GM18520 (cell line): ENCODE data around the gene SPDYA.
"Not testable (repeated sequence)": the region's sequence is repeated elsewhere in the genome, so short reads cannot be mapped to it uniquely, and the experiment has no call there.

Experiments
- ATAC-seq: cut with Tn5 transposase; IDR thresholded peaks from one replicate; pipeline ENCODE4 v1.9.1; 2021; ENCODE audit not compliant: unreplicated experiment

Gene SPDYA

DNA sequence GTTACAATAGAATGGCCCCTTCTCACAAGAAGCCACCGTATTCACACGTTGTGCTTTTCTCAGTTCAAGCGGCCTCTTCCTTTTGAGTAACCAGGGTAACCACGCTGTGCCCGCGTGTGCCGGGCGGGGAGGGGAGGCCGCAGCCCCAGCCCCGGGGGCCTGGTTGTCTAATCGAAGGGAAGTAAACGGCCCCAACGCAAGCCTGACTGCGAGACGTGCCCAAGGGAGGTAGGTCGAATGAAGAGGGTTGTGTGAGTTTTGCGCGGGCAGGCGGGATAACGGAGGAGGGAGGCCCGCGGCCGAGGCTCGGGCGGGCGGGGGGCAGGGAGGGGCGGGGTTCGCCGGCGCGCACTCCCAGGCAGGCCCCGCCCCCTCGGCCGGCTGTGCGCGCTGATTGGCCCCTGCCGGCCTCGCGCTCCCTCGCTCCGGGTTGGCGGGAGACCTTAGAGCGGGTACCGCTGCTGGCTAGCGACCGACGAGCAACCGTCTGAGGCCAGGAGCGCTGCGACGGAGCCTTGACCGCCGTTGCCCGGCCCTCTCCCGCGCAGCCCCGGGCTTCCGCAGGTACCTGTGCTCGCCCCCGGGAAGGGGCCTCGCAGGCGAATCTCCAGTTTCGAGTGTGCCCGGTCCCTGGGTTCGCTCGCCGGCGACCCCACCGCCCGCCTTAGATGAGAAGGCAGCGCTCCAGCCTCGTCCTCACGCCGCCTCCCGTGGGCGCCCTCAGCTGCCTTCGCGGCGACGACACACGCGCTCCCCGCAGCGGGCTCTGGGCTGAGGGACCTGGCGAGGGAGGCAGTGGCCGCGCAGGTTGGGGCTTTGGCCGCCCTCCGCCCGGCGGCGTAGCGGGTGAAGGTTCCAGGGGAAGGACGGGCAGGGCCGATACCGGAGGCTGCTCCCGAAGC, at the start of gene SPDYA:
SPDYA (plus strand) TSS at position 451 of the 902 bp plus-strand sequence. CDS start 5,181 bp downstream, outside the sequence.
- ATAC-seq, result peak; percentile 67

DNA sequence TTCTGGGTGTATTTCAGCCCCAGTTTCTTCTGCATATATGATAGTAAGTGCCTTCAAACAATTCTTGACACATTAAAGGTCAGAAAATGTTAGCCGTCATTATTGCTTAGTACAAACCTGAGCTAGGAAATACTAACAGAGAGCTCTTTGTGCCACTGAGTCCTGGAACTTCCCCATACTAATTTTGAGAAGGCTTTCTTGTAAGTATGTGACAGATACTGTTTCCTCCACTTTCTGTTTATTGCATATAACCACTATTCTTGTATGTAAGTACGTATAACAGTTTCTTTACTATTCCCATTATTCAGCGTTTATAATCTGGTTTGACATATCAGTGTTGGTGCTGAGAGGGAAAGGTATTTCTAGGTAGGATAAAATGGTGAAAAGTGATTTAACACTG, 49.2 kb upstream of the SPDYA start:
- no peak for ATAC-seq

DNA sequence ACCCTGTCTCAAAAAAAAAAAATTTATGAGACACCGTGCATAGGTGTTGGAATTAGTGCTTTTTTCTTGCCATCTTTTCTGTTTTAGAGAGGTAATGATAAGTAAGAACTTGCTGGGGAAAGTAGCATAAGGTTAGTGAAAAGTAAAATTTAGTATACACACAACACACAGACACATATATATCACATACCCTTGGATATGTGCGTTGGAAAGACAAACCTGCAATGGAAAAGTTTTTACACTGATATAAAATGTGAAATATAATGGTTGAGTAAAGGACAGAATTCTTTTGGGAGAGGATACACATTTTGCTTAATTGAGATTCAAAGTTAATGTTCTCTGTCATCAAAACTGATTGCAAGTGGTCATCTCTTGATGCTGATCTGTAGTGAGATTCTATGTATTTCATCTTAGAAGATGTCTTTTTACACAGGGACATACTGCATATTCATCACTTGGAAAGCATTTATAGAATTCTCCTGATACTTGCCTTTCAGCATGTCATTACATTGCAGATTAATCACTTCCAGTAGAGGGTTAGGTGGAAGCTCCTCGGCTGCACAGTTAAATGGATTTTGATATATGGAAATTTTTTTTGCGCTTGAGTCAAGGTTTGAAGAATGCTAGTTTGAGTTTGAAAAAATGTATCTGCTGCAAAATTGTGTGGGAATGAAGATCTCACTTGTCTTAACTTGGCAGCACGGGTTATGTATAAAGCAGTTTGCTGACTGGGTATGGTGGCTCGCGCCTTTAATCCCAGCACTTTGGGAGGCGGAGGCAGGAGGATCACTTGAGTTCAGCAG, 45.5 kb upstream of the SPDYA start:
- ATAC-seq, result no peak

DNA sequence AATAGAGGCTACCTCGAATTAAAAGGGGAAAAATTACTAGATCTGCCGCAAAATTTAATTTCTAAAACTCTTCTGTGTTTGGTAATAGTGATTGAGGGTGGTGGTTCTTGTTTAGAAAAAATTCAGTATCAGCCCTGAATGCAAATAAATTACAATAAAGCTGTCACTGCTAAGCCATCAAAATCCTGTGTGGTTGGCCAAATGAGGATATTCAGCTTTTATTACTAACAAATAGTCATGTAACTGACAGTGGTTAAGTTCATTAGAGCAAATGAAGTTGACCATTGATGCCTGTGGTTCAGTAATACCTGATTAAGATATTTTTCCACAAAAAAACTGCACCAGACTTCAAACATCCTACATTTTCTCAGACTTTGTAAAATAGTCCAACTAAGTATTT, 44.6 kb upstream of the SPDYA start:
- no peak for ATAC-seq

DNA sequence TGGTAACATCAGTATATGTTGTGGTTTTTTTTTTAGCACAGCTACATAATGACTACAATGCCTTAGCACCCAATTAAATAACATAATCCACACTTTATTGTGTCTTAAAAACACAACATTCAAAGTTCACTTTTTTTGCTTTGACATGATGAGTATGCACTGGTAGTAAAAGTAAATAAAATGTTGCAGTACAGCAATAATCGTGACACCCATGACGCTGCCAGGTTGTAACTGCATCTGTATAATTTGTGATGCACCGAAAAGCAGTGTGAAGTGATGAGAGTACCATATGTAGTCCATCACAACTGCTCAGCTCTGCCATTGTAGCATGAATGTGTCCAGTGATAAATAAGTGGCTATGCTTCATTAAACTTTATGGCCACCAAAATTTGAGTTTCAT, 43.3 kb upstream of the SPDYA start:
- ATAC-seq, result no peak

DNA sequence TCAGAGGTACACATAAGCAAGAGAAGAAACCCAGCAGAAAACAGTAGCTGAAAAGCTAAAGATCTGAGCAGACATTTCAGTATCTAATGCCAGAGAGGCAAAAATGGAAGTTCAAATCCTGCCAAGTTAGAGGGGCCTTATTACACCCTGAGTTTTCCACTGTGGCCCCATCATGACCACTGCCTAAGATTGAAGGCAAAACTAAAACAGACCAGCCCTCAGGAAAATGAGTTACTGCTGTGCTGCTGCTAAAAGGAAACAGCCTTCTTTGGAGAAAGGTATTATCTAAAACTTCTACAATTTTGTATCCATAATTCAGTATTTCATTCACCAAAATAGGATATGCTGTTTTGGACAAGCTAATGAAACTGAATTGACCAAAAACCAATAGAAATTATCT, 42.2 kb upstream of the SPDYA start:
- ATAC-seq, result no peak

DNA sequence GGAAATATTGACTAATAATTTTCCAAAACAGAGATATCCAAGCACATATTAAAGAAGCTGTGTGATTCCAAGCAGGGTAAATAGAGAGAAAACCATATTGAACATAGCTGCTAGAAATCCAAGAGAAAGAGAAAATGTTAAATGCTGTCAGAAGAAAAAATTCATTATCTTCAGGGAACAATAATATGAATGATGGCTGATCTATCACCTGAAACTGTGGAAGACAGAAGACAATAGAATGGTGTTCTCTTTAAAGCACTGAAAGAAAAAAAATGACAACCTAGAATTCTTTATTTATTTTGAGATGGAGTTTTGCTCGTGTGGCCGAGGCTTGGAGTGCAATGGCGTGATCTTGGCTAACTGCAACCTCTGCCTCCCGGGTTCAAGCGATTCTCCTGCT, 41.7 kb upstream of the SPDYA start:
- no peak for ATAC-seq

DNA sequence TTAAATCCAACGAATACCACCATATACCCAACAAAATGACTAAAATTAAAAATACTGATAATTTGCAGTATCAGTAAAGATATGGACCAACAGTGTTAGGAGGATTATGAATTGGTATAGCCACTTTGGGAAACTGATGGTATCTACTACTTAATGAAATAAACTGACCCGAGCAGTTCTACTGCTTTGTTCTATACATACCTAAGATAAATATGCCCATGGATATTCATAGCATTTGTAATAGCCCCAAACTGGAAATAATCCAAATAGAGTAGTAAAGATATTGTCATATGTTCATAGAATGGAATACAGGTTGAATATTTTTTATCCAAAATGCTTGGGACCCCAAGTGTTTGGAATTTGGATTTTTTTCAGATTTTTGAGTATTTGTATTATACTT, 38.3 kb upstream of the SPDYA start:
- no peak for ATAC-seq

DNA sequence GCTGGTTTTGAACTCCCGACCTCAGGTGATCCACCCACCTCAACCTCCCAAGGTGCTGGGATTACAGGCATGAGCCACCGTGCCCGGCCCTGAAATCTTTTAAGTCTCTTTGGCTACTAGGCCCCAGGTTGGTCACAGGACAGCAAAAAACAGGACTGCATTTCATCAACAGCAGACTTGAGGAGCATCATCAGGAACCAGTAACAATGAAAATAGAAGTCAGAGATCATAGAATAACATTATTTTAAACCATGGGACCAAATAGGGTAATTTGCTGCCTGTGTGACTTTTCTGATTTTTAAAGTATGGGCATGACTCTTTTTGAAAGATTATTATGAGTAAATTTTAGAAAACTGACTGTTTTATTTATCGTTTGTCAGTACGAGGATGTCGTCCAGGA, 34.2 kb upstream of the SPDYA start:
- ATAC-seq, result no peak

DNA sequence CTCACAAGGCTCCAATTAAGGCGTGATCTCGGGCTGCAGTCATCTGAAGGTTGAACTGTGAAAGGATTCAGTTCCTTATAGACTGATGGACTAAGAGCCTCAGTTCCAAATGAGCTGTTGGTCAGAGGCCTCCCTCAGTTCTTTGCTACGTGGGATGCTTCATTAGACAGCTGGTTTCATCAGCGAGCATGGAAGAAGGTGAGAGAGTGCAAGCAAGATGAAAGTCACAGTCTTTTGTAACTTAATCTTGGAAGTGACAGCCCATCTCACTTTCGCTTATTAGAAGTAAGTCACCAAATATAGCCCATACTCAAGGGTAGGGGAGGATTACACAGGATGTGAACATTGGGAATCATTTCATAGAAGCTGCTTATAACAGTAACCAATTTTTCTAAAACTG, 32.2 kb upstream of the SPDYA start:
- no peak for ATAC-seq

DNA sequence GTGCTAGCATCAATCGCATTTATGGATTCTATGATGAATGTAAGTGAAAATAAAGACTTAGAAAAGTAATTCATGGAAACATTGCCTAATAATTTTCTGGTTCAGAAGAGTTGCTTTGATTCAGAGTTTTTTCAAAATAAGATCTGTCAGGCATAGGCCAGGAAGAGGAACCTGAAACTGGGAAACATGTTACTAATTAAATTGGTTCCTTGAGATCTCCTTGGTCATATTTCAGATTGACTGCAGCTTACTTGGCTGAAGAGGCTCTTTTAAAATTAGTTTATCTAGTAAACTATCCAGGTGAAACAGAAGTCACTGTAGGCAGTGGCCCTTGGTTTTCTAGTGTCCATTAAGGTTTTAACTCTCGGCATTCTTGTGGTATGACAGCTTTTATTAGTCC, 31.6 kb upstream of the SPDYA start:
- no peak for ATAC-seq

DNA sequence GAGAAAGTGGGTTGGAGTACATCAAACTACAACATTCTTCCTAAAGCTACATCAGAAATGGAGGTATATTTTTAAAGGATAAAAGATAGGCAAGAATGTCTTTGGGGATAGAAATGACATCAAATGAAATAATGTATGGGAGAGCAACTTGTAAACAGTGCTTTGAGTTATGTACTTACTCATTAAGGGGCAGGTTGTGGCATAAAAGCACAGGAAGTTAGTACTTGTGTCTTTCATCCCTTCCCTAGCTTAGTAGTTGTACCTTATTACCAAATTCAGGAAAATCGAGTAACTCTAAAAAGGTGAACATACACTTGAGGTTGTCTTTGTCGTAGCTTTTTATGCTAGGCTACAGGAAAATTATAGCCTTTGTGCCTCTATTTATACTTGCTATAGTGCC, 30.1 kb upstream of the SPDYA start:
- no peak for ATAC-seq

DNA sequence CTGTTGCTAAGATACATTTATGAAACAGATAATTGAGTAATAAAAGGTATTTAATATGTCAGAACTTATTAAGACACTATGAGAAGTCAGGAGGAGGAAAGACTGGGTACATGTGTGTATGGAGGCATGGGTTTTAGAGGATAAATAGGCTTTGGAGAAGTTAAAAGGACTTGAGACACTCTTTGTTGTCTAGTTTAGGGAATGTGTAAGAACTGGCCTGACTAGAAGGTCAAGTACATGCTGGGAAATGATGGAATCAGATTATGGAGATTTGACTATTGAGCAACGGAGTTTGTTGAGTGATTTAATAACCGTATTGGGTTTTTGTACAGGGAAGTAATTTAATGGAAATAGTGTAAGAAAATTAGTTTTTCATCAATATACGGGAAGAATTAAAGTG, 28.2 kb upstream of the SPDYA start:
- ATAC-seq, result no peak

DNA sequence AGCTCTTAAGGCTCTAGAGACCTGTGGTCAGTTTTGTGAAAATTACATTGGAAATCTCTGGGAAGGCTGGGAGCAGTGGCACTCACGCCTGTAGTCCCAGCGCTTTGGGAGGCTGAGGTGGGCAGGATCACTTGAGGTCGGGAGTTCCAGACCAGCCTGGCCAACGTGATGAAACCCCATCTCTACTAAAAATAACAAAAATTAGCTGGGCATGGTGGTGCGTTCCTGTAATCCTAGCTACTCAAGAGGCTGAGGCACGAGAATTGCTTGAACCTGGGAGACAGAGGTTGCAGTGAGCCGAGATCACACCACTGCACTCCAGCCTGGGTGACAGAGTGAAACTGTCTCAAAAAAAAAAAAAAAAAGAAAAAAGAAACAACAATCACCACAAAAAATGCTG, 26.1 kb upstream of the SPDYA start:
- ATAC-seq, result not testable (repeated sequence)

DNA sequence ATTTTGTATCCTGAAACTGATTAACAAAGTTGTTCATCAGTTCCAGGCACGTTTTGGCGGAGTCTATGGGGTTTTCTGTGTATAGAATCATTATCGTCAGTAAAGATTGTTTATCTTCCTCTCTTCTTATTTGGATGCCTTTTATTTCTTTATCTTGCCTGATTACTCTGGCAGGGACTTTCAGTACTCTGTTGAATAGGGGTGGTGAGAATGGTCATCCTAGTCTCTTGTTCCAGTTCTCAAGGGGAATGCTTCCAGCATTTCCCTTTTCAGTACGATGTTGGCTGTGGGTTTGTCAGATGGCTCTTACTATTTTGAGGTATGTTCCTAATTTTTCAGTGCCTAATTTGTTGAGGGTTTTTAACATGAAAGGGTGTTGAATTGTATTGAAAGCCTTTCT, 14.0 kb upstream of the SPDYA start:
- ATAC-seq, result no peak

DNA sequence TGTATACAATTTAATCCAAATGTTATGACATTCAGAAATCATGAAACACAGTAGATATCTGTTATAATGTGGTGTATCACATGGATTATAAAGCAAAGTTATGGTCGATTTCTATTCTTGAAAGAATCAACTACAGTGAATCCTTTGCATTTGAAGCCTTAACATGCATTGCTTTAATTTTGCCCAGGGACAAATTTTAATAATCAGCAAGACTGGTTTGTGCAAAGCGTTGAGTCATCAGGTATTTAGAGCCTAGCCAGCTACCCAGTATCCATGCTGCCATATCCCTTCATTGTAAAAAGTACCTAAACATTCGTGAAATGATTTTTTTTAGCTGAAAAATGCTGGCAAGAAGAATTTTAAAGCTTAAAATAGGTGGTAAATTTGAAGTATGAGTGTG, 8.9 kb upstream of the SPDYA start:
- ATAC-seq, result no peak

DNA sequence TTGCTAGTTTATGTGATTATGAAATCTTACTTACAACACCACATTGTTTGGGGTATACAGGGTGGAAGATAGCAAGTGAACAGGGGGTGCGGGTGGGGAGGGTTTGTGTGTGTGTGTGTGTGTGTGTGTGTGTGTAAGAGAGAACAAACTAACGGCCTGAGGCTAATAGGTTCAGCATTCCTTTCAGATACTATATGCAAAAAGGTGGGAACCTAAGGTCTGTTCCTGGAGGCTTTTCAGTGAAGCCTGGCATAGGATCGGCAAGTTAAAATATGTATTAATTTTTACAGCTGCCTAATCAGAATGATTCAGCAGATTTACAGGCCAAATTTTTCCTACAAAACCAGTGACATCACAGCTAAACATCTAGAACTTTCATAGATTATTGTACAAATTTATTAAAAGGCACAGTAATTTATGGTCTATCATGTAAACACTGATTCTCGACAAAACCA, 7.6 kb upstream of the SPDYA start:
- no peak for ATAC-seq

DNA sequence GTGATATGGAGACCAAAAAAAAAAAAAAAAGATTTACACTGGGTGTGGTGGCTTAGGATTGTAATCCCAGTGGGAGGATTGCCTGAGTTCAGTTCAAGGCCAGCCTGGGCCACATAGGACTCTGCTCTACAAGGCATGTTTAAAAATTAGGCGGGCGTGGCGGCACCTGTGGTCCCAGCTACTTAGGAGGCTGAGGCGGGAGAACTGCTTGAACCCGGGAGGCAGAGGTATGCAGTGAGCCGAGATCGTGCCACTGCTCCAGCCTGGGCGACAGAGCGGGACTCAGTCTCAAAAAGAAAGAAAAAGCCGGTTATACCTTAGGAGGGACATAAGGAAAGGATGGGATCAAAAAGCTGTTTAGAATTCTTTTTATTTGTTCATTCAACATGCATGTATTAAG, 707 bp upstream of the SPDYA start:
- ATAC-seq, result no peak

DNA sequence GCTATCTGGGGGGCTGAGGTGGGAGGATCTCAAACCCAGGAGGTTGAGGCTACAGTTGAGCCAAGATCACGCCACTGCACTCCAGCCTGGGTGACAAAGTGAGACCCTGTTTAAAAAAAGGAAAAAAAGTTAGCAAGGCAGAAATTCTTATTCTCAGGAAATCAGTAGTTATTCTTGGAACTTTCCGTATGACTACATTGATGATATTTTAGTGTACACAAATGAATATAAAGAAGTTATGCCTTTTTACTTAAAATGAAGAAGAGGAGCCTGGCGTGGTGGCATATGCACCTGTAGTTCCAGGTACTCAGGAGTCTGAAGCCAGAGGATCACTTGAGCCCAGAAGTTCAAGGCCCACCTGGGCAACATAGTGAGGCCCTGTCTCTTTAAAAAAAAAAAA, 7.4 kb downstream of the SPDYA start:
- no peak for ATAC-seq

DNA sequence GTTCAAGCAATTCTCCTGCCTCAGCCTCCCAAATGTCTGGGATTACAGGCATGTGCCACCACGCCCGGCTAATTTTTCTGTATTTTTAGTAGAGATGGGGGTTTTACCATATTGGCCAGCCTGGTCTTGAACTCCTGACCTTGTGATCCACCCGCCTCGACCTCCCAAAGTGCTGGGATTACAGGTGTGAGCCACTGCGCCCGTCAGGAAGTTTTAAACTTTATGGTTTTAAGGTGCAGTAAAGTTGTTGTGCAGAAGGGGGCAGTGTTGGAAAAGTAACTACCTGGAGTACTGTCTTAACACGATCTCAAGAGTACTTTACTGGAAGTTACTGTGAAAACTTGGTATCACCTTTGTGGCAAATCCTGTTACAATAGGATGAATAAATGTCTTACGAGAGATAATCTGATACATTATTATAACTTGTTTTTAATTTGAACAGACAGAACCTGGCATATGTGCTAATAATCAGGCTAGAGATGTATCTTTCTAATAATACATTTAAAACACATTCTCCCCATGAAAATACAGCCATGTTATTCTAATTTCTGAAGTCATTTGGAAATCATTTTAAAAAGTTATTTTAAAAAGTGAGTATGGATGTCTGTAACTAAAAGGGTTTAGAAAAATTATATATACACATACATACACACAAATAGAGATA, 10.8 kb downstream of the SPDYA start:
- ATAC-seq, result no peak

DNA sequence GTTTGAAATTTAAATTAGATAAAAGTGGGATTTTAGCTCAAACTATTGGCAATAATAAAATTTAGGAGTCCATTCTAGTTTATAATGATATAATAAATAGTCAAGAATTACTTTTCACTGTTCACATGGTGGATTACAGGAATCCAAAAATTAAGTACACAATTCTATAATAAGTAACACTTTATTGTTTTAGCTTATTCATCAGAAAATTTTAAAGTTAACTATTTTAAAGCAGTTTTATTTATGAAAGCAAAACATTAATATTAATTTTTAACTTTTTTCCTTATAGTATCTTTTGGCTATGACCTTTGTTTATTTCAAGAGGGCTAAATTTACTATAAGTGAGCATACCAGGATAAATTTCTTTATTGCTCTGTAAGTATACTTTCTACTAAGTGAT, 11.4 kb downstream of the SPDYA start:
- no peak for ATAC-seq

DNA sequence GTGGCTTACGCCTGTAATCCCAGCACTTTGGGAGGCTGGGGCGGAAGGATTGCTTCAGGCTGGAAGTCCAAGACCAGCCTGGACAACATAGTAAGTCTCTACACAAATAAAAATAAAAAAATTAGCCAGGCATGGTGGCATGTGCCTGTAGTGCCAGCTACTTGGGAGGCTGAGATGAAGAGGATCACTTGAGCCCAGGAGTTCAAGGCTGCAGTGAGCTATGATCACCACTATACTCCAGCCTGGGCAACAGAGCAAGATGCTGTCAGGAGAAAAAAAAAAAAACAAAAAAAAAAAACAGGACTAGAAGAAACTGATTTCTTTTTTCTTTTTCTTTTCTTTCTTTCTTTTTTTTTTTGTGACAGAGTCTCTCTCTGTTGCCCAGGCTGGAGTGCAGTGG, 13.6 kb downstream of the SPDYA start:
- no peak for ATAC-seq
